CD4-positive, alpha-beta T cell treated with Interleukin-10 for 1 hour (primary cell): ENCODE results near the gene ATP5PD.
"Not testable (repeated sequence)": the region's sequence is repeated elsewhere in the genome, so short reads cannot be mapped to it uniquely, and the experiment has no call there.

Experiments
- DNase-seq: peaks from one replicate; pipeline ENCODE4 v3.0.0-alpha.2; 2020

The ATP5PD gene

GRCh38 chr17:75048249-75048878 is 1.6 kb upstream of the ATP5PD start:
- DNase-seq, result no peak

DNA sequence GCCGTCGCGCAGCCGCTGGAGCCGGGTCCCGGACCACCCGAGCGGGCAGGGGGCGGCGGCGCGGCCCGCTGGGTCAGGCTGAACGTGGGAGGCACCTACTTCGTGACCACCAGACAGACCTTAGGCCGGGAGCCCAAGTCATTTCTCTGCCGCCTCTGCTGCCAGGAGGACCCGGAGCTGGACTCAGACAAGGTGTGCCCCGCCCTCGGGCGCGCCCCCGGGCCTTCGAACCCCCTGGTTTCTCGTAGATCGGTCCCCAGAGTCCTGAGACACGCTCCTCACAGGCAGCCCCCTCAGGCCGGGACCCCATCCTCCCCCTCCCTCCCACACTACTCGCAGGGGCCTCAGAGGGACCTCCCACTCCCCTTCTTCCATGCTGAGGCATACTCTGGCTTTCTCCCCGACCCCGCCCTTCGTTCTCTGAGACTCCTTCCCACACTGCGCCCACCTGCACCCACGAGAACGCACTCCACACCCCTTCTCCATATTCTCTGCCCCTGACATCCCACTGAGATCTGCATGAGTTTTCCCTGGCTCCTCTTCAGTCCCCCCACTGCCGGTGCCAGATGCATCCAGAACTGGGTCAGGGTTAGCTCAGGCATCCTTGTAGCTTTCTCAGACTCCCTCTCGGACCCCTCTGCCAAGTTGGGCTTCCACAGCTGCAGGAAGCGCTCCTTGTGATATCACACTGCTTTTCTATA is 779 bp upstream of the ATP5PD start:
- peak; percentile 30 for DNase-seq

GRCh38 chr17:75045946-75046406 is 793 bp downstream of the ATP5PD start:
- DNase-seq, result not testable (repeated sequence)

GRCh38 chr17:75044716-75045115 is 2.1 kb downstream of the ATP5PD start:
- DNase-seq, result no peak

DNA sequence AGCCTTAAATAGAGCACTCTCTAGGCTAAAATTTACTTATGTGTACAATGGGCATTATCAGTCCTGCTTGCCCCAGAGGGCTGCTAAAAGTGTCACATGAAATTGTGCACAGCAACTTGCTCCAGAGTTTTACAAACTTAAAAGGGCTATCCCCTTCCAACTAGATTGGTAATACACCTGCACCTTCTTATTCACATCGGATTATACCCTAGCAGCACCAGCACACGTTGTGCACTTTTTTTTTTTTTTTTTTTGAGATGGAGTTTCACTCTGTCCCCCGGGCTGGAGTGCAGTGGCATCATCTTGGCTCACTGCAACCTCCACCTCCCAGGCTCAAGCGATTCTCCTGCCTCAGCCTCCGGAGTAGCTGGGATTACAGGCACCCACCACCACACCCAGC is 3.0 kb downstream of the ATP5PD start:
- DNase-seq, result not testable (repeated sequence)

GRCh38 chr17:75041656-75042280 is 5.0 kb downstream of the ATP5PD start:
- no peak for DNase-seq

DNA sequence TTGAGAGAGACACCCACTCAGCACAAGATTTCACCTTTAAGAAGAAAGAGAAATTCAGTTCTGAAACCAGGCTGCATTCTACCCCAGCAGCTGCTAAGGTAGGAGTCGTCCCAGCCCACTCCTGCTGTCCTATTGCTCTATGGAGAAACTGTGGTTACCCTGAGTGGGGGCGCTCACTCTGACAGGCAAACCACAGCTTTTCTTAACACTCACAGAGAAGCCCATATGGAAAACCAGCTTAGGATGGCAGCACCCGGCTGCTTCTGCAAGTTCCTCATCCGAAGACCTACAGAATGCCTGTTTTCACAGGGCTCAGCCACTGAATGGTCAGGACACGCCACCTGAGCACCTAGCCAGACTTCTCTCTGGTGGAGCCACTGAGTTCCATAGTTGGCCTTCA is 7.5 kb downstream of the ATP5PD start:
- no peak for DNase-seq

DNA sequence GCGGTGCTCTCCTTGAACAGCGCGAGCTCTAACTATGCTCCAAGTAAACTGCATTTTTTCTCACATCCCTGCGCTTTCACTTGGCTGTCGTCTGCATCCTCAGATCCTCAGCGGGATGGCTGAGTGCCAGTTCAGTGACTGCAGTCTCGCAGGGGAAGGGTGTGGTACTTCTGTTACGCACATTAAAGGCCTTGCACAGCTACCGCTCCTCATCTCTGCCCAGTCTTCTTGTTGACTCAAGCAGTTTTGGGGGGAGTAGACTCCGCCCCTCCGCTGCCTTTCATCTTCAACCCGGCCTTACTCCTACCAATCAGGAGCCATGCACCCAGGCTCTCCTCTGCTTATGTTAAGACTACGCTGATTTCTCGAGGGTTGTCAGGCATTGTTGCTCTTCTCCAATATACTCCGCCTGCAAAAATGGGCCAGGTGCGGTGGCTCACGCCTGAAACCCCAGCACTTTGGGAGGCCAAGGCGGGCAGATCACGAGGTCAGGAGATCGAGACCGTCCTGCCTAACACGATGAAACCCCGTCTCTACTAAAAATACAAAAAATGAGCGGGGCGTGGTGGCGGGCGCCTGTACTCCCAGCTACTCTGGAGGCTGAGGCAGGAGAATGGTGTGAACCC is 10.0 kb downstream of the ATP5PD start:
- DNase-seq, result peak; percentile 95

GRCh38 chr17:75034236-75034908 is 12.4 kb downstream of the ATP5PD start:
- peak; percentile 88 for DNase-seq

- peak; percentile 91 for DNase-seq
Observed at GRCh38 chr17:75033346-75034235, 13.2 kb downstream of the ATP5PD start.

DNA sequence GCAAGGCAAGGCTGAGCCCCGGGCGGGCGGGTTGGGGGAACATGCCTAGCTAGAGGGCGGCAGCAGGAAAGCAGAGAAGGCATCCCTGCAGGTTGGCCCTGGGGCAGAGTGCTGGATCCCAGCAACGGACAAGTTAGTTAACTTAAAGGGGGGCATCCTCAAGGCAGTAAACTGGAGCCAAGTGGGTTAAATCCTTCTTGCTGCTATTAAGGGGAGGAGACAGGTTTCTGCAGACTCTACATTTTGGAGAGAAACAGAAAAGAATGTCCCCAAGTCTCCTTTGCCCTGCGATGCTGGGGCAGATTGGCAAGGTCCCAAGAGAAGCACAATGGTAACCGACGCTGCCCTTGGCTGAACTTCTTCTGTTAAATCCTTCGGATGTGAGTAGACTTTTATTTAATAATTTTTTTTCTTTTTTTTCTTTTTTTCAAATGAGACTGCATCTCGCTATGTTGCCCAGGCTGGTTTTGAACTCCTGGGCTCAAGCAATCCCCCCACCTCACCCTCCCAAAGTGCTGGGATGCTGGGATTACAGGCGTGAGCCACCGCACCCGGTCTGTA is 14.0 kb downstream of the ATP5PD start:
- DNase-seq, result peak; percentile 35

- DNase-seq, result peak; percentile 74
Observed at GRCh38 chr17:75031972-75032719, 14.6 kb downstream of the ATP5PD start.

DNA sequence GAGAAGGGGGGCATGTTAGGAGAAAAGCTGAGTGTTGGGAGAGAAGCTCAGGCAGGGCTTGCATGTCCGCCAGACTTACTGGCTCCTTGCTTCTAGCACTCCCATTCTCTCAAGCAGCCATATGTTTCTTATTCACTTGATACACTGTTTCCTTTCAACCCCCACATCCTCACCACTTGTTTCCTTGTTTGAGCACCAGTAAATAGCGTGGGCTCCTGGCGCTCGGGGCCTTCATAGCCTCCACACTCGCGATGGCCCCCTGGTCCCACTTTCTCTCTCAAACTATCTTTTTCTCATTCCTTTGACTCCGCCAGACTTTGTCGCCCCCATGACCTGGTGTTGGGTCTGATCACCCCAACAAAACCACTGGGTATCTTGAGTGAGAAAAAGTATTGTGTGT is 16.6 kb downstream of the ATP5PD start:
- DNase-seq, result no peak

DNA sequence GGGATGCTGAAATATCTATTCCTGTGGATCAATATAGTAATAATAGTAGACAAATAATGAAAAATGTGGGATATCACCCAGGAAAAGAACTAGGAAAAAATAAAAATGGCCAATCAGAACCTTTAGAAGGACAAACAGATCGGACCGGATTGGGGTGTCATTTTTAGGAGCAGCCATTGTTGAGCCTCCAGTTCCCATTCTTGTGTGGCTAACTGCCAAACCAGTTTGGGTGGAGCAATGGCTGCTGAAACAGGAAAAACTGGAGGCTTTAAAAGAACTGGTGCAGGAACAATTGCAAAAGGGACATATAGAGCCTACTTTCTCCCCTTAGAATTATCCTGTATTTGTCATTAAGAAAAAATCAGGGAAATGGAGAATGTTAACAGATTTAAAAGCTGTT is 20.1 kb downstream of the ATP5PD start:
- not testable (repeated sequence) for DNase-seq

DNA sequence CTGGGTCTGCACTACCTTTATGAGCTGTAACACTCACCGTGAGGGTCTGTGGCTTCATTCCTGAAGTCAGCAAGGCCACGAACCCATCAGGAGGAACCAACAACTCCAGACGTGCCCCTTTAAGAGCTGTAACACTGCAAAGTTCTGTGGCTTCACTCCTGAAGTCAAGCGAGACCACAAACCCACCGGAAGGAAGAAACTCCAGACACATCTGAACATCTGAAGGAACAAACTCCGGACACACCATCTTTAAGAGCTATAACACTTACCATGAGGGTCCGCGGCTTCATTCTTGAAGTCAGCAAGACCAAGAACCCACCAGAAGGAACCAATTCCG is 21.4 kb downstream of the ATP5PD start:
- not testable (repeated sequence) for DNase-seq

GRCh38 chr17:75024686-75025397 is 21.9 kb downstream of the ATP5PD start:
- DNase-seq, result peak; percentile 50

GRCh38 chr17:75020331-75021110 is 26.2 kb downstream of the ATP5PD start:
- no peak for DNase-seq

- no peak for DNase-seq
Observed at GRCh38 chr17:75019710-75020109, 27.1 kb downstream of the ATP5PD start.

DNA sequence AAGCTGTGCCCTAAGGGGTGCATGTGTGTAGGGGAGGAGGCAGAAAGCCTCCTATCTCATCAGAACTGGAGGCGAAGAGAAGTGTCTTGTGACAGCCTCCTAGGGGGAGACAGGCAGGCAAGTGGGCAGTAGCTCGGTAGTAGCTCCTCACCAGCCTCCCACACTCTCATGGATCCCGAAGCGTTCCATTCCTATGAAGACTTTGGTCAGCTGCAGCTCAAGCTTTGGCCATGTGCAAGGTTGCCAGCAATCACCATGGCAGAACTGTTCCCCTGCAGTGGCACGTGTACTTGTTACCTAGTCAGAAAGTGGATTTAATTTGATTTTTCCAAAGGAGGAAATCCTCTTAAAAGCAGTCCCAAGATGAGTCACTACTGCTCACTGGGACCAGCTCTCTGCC is 27.6 kb downstream of the ATP5PD start:
- no peak for DNase-seq
